GM06990 (cell line): ENCODE data around the gene TM9SF3.

Source experiments
- DNase-seq: peaks from one replicate; pipeline ENCODE4 v3.0.0-alpha.2; 2011; ENCODE audit not compliant: insufficient read length; ENCODE audit errors: extremely low read depth
- H3K27me3 ChIP-seq: replicated peaks from 2 replicates; pipeline ENCODE4 v1.6.0; 2011; ENCODE audit warnings: low read length; ENCODE audit not compliant: control insufficient read depth, insufficient read depth
- H3K36me3 ChIP-seq: 2 replicates; pipeline ENCODE4 v1.5.1; 2011; ENCODE audit warnings: low read length; ENCODE audit not compliant: control insufficient read depth, insufficient read depth
- H3K4me3 ChIP-seq: replicated peaks from 2 replicates; pipeline ENCODE4 v1.5.1; 2011; ENCODE audit warnings: low read depth, mild to moderate bottlenecking, control low read depth, low read length
- CTCF ChIP-seq: IDR thresholded peaks from 2 replicates; pipeline ENCODE4 v1.5.1; 2011; ENCODE audit warnings: low read length, control low read depth, mild to moderate bottlenecking, inconsistent platforms; ENCODE audit not compliant: insufficient read depth, poor library complexity, severe bottlenecking

Gene TM9SF3

GRCh38 chr10:96541921-96542320 lies 44.9 kb downstream of the TM9SF3 start:
- no peaks in the 10 kb centered on the region for H3K27me3 ChIP-seq
- peaks cover 2% of the 10 kb centered on the region for H3K36me3 ChIP-seq
- no peak overlapping the region for H3K4me3 ChIP-seq
- no peak for DNase-seq
- no peak for TF ChIP-seq CTCF

GRCh38 chr10:96540240-96540639 lies 46.6 kb downstream of the TM9SF3 start:
- Histone ChIP-seq H3K27me3 (no peaks in the 10 kb centered on the region), H3K36me3 (peaks cover 2% of the 10 kb centered on the region; the same call in 1 of the 2 replicates), H3K4me3 (no peak overlapping the region)
- DNase-seq = no peak
- no peak for TF ChIP-seq CTCF

DNA sequence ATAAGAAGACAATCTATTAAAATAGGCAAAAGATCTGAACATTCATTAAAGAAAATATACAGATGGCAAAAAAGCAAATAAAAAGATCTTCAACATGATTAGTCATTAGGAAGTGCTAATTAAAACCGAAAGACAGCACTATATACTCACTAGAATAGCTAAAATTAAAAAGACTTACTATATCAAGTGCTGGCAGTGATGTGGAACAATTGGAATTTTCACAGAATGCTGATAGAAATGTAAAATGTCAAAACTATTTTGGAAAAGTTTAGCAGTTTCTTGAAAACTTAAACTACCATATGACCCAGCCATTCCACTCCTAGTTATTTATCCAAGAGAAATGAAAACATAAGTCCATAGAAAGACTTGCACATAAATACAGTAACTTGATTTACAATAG lies 48.1 kb downstream of the TM9SF3 start:
- no peak for DNase-seq
- H3K27me3 ChIP-seq = no peaks in the 10 kb centered on the region
- H3K36me3 ChIP-seq = peaks cover 2% of the 10 kb centered on the region; the same call in 1 of the 2 replicates
- no peak overlapping the region for H3K4me3 ChIP-seq
- TF ChIP-seq CTCF = no peak

GRCh38 chr10:96536129-96536528 lies 50.7 kb downstream of the TM9SF3 start:
- no peak for TF ChIP-seq CTCF
- H3K27me3 ChIP-seq = no peaks in the 10 kb centered on the region
- no peak overlapping the region for H3K4me3 ChIP-seq
- no peaks in the 10 kb centered on the region; the same call in none of the 2 replicates for H3K36me3 ChIP-seq
- DNase-seq = no peak

- DNase-seq = no peak
Measured at GRCh38 chr10:96532523-96532922, 54.3 kb downstream of the TM9SF3 start.

More at GRCh38 chr10:96532523-96532922, 54.3 kb downstream of the TM9SF3 start:
- no peak for TF ChIP-seq CTCF
- no peaks in the 10 kb centered on the region for H3K27me3 ChIP-seq
- peaks cover 5% of the 10 kb centered on the region for H3K36me3 ChIP-seq
- H3K4me3 ChIP-seq = no peak overlapping the region
